K562 (cell line): Measurements from ENCODE around the gene CFAP221. TPM values are rescaled to one million over a fixed set of nuclear protein-coding genes. Genes with fewer than 3 reads are reported as not detected.

Source experiments
- ATAC-seq: fragments of 200-7000 bp; cut with Tn5 transposase; 3 replicates; pipeline ENCODE4 v1.9.1; 2020; ENCODE audit warnings: moderate library complexity
- BruUV-seq: library from RNA; stranded (reverse); fragments of 400-500 nt; replicated peaks from 2 replicates; lab custom pipeline; 2021; lab: Mats Ljungman, UMichigan
- CTCF ChIA-PET: fragments of 300-600 bp; formaldehyde crosslinking; extraction: SDS; loops from one replicate; lab custom pipeline; 2021; ENCODE audit warnings: low intra/inter-chr PET ratio; lab: Yijun Ruan, JAX
- POLR2A ChIA-PET: fragments of 300-600, 350-650 bp; sonication (Branson Sonifier 250); formaldehyde crosslinking; extraction: SDS; loops from one replicate; lab custom pipeline; 2021; ENCODE audit warnings: antibody characterized with exemption, inconsistent platforms; lab: Yijun Ruan, JAX
- DNase-seq, 4 experiments: peaks; one replicate each; pipeline versions ENCODE4 v3.0.0 to v3.0.0-alpha.2; 2011 to 2018; ENCODE audit warnings: low spot score in 3 of 4, mixed read lengths in 3 of 4; ENCODE audit errors: extremely low read depth in 1 of 4
- FAIRE-seq: peaks from 2 replicates; lab custom pipeline; 2011; peaks lifted over from hg19 to GRCh38; lab: Jason Lieb, UNC
- H2AFZ ChIP-seq: 2 replicates; pipeline ENCODE4 v1.6.0; 2011; ENCODE audit warnings: low read depth, low read length, control low read depth, inconsistent platforms
- H3K27ac ChIP-seq: fragments of 200-600 bp; 3 replicates; pipeline ENCODE4 v1.8.0; 2011; ENCODE audit warnings: low read depth, mild to moderate bottlenecking, control low read depth, inconsistent platforms, low read length, moderate library complexity, mixed read lengths; ENCODE audit errors: extremely low read depth
- H3K27me3 ChIP-seq, 2 experiments: fragments of 300-600 bp in 1 of 2; 2 replicates in 1 of 2; 3 replicates in 1 of 2; pipeline versions ENCODE4 v1.6.0 to v1.8.0; 2011; ENCODE audit warnings: inconsistent platforms in 2 of 2, low read length in 2 of 2, mild to moderate bottlenecking in 1 of 2, mixed read lengths in 1 of 2, moderate library complexity in 1 of 2; ENCODE audit not compliant: control insufficient read depth in 2 of 2, insufficient read depth in 2 of 2
- H3K36me3 ChIP-seq: fragments of 300-600 bp; 3 replicates; pipeline ENCODE4 v1.8.0; 2011; ENCODE audit warnings: mild to moderate bottlenecking, low read length, inconsistent platforms; ENCODE audit not compliant: control insufficient read depth, insufficient read depth
- H3K4me1 ChIP-seq, 2 experiments: fragments of 200-600 bp in 1 of 2; replicated peaks in 1 of 2; 2 replicates in 1 of 2; 3 replicates in 1 of 2; pipeline versions ENCODE4 v1.5.1 to v1.8.0; 2011; ENCODE audit warnings: inconsistent platforms in 2 of 2, low read length in 2 of 2, mild to moderate bottlenecking in 1 of 2, mixed read lengths in 1 of 2, moderate library complexity in 1 of 2; ENCODE audit not compliant: control insufficient read depth in 2 of 2, insufficient read depth in 2 of 2
- H3K4me2 ChIP-seq: 2 replicates; pipeline ENCODE4 v1.6.1; 2011; ENCODE audit warnings: low read length, control low read depth, inconsistent platforms, mixed read lengths; ENCODE audit not compliant: insufficient read depth
- H3K4me3 ChIP-seq: fragments of 200-600 bp; sonication (generic), shearing (Covaris generic); 2 replicates; pipeline ENCODE4 v1.5.1; 2016; ENCODE audit warnings: control low read depth, inconsistent platforms
- H3K79me2 ChIP-seq: fragments of 200-600 bp; 3 replicates; pipeline ENCODE4 v1.8.0; 2011; ENCODE audit warnings: low read length, inconsistent platforms; ENCODE audit not compliant: control insufficient read depth, insufficient read depth
- H3K9ac ChIP-seq, 2 experiments: 2 replicates each; pipeline versions ENCODE4 v1.6.0 to v1.6.1; 2011; ENCODE audit warnings: low read depth in 2 of 2, low read length in 2 of 2, control low read depth in 1 of 2, inconsistent platforms in 1 of 2, mild to moderate bottlenecking in 1 of 2, mixed read lengths in 1 of 2; ENCODE audit not compliant: insufficient read depth in 1 of 2
- H3K9me1 ChIP-seq: one replicate; pipeline ENCODE4 v1.6.0; 2011; ENCODE audit warnings: inconsistent platforms, mild to moderate bottlenecking, low read length, moderate library complexity; ENCODE audit not compliant: control insufficient read depth, insufficient read depth
- H3K9me3 ChIP-seq: replicated peaks from 2 replicates; pipeline ENCODE4 v1.5.1; 2011; ENCODE audit warnings: low read depth, low read length, inconsistent platforms; ENCODE audit not compliant: control insufficient read depth, insufficient read depth
- H4K20me1 ChIP-seq: replicated peaks from 2 replicates; pipeline ENCODE4 v1.6.1; 2011; ENCODE audit warnings: low read length, inconsistent platforms, mixed read lengths; ENCODE audit not compliant: control insufficient read depth, insufficient read depth
- BCOR ChIP-seq: fragments of 450-650 bp; IDR thresholded peaks from 2 replicates; pipeline ENCODE4 v1.6.1; 2016
- CHD2 ChIP-seq: IDR thresholded peaks from 2 replicates; pipeline ENCODE4 v1.6.1; 2011; ENCODE audit warnings: low read depth, low read length
- FIP1L1 ChIP-seq: fragments of 200-400 bp; formaldehyde crosslinking; IDR thresholded peaks from 2 replicates; pipeline ENCODE4 v1.6.1; 2018; ENCODE audit warnings: mild to moderate bottlenecking, low read depth, low read length; ENCODE audit not compliant: poor library complexity, severe bottlenecking
- HCFC1 ChIP-seq: IDR thresholded peaks from 2 replicates; pipeline ENCODE4 v1.6.1; 2012; ENCODE audit warnings: low read depth, low read length, improper control_type of control experiment
- POLR2A ChIP-seq: fragments of 450-650 bp; conservative IDR thresholded peaks from 2 replicates; pipeline ENCODE4 v1.6.1; 2016
- PRDM10 ChIP-seq: fragments of 450-650 bp; IDR thresholded peaks from 2 replicates; pipeline ENCODE4 v1.6.1; 2018; ENCODE audit not compliant: partially characterized antibody
- STAT5A ChIP-seq: IDR thresholded peaks from 2 replicates; pipeline ENCODE4 v1.6.1; 2012; ENCODE audit warnings: low read length, inconsistent platforms, borderline replicate concordance
- TAF1 ChIP-seq: IDR thresholded peaks from 2 replicates; pipeline ENCODE4 v1.6.1; 2011; ENCODE audit warnings: mild to moderate bottlenecking, low read length, moderate library complexity; ENCODE audit not compliant: insufficient read depth, control insufficient read depth, severe bottlenecking; ENCODE audit errors: extremely low read depth
- TBP ChIP-seq: optimal IDR thresholded peaks from 2 replicates; pipeline ENCODE3; 2011; ENCODE audit warnings: low read depth, low read length, improper control_type of control experiment
- WGBS: fragments of 100-300 bp; shearing (Covaris generic); methylation state at CpG from one replicate; pipeline ENCODE4 v1.1.6; 2016; ENCODE audit warnings: low coverage, mixed read lengths; ENCODE audit not compliant: insufficient coverage; ENCODE audit errors: missing lambda C conversion rate; 5-methylcytosine and 5-hydroxymethylcytosine counted together
- in situ Hi-C: fragments of 300-500 bp; cut with MboI; formaldehyde crosslinking; loops from 4 replicates; pipeline ENCODE4 v1.15.0; 2018; ENCODE audit warnings: inconsistent platforms, mixed read lengths
- intact Hi-C: fragments of 100-400 bp; cut with micrococcal nuclease; formaldehyde crosslinking; loops from 2 replicates; pipeline ENCODE4 v1.14.2; 2022
- polyA plus RNA-seq, 8 experiments: library from polyadenylated mRNA; depleted of rRNA in 4 of 8; stranded (reverse) in 5 of 8; unstranded in 3 of 8; fragments of >200 nt; fragmentation: Nextera tagmentation in 2 of 8; fragmentation: Illumina TruSeq in 1 of 8; extraction: Ambion mirVana in 2 of 8; extraction: Trizol in 1 of 8; gene quantifications; 2 replicates each; pipeline versions ENCODE4 v1.2.1 to v1.2.3, GENCODE V29; 2011 to 2014; ENCODE audit warnings: inconsistent platforms in 1 of 8, missing spikeins in 1 of 8
- total RNA-seq, 7 experiments: library from RNA; depleted of rRNA in 6 of 7; stranded (reverse); fragments of >200 nt in 6 of 7; fragmentation: Illumina TruSeq in 2 of 7; extraction: Trizol in 2 of 7; gene quantifications; 2 replicates each; pipeline versions ENCODE4 v1.2.1 to v1.2.3, GENCODE V29; 2011 to 2021; ENCODE audit warnings: low replicate concordance in 1 of 7

CFAP221 gene
- total and polyA plus RNA-seq, 9 of the 15 experiments (the other 6 are each of a cell fraction or from before 2014, with no cell fraction given), result 0.09 to 1.4 (median 0.65) TPM

- TF ChIP-seq PRDM10 (peak; percentile 65), HCFC1 (no peak), BCOR (no peak), CHD2 (peak; percentile 51), TBP (peak; percentile 29), POLR2A (0 out of 2 replicates have a peak, but pooled peaks have one; percentile 35), FIP1L1 (no peak), STAT5A (no peak)
These were observed 154.9 kb downstream of the CFAP221 start (continued) for GRCh38 chr2:119699016-119699606.

GRCh38 chr2:119700866-119701265 lies 156.6 kb downstream of the CFAP221 start:
- in situ Hi-C loops, result no loop called here
- H3K9ac ChIP-seq, result no peak overlapping the region
- DNase-seq (no peak), FAIRE-seq (no peak), ATAC-seq (no peak)
- CTCF ChIA-PET, result no interaction called here
- BruUV-seq, result no TSS peak
- H3K36me3 ChIP-seq, result no peaks in the 10 kb centered on the region
- no peaks in the 10 kb centered on the region for H3K9me1 ChIP-seq
- H4K20me1 ChIP-seq, result no peaks in the 10 kb centered on the region
- no peak for TF ChIP-seq TAF1
- peaks cover 0 to 4% of the 10 kb centered on the region in 2 experiments; a peak in 1 of 5 replicates for H3K4me1 ChIP-seq
- peaks cover 4% of the 10 kb centered on the region; the same call in 1 of the 2 replicates for H3K9me3 ChIP-seq
- peaks cover 2 to 16% of the 10 kb centered on the region in 2 experiments; a peak in 2 of 5 replicates for H3K27me3 ChIP-seq
- H3K4me3 ChIP-seq, result no peak overlapping the region
- 24% methylated on average over 4 of the region's 4 CpGs for WGBS
- no peaks in the 10 kb centered on the region for H3K79me2 ChIP-seq
- H3K27ac ChIP-seq, result no peak overlapping the region
- H3K4me2 ChIP-seq, result no peak overlapping the region
- H2AFZ ChIP-seq, result 0 out of 2 replicates have a peak overlapping the region, but pooled peaks have one; percentile 25
- intact Hi-C loops, result no loop called here
- POLR2A ChIA-PET, result interaction anchor here (0.7 to 0.8 kb wide), 2 partner anchors 12 to 21 kb away, joined by 3 read pairs; no protein-coding TSS in a partner anchor
